ENCODE measurements around the gene MSGN1.

- TF ChIP-seq CHD2 (IDR thresholded peaks at IDR 0.05; ENCODE audit: low read length) (no peak), HDAC6 (IDR thresholded peaks at IDR 0.05; ENCODE audit: low read depth, low read length) (no peak), RFX5 (IDR thresholded peaks at IDR 0.05; ENCODE audit: borderline replicate concordance, low read depth, low read length) (no peak), YY1 (IDR thresholded peaks at IDR 0.05; ENCODE audit: low read depth, low read length) (no peak)
- TF ChIP-seq, protein P1, sequence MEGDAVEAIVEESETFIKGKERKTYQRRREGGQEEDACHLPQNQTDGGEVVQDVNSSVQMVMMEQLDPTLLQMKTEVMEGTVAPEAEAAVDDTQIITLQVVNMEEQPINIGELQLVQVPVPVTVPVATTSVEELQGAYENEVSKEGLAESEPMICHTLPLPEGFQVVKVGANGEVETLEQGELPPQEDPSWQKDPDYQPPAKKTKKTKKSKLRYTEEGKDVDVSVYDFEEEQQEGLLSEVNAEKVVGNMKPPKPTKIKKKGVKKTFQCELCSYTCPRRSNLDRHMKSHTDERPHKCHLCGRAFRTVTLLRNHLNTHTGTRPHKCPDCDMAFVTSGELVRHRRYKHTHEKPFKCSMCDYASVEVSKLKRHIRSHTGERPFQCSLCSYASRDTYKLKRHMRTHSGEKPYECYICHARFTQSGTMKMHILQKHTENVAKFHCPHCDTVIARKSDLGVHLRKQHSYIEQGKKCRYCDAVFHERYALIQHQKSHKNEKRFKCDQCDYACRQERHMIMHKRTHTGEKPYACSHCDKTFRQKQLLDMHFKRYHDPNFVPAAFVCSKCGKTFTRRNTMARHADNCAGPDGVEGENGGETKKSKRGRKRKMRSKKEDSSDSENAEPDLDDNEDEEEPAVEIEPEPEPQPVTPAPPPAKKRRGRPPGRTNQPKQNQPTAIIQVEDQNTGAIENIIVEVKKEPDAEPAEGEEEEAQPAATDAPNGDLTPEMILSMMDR (IDR thresholded peaks at IDR 0.05; ENCODE audit: control extremely low read depth in 1 of 3, insufficient read depth in 1 of 3, low read depth in 1 of 3, low read length in 3 of 3) = no peak
Observed at GRCh38 chr2:17793803-17794354, 22.4 kb upstream of the MSGN1 start.

Measured in H1 (cell line).